Erythroblast (primary cell): ENCODE measurements around the gene ERO1B.

Experiments
- GATA1 ChIP-seq: IDR thresholded peaks from 2 replicates; pipeline ENCODE4 v1.6.1; 2011; ENCODE audit warnings: low read depth, mild to moderate bottlenecking, control low read depth, low read length, moderate library complexity
- POLR2A ChIP-seq: IDR thresholded peaks from 2 replicates; pipeline ENCODE4 v1.6.1; 2011; ENCODE audit warnings: mild to moderate bottlenecking, low read length

DNA sequence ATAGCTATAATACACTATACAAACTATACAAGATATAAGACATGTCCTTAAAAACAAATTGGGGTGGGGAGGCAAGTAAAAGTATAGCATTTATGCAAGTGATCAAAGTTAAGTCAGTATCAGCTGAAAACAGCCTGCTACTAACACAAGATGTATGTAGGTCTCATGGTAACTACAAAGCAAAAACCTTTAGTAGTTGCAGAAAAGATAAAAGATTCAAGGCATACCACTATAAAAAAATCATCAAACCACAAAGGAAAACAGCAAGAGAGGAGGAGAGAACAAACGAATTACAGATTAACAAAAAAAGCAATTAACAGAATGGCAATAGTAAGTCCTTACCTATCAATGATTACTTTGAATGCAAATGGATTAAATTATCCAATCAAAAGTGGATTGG is 22.7 kb downstream of the ERO1B start:
- no peak for TF ChIP-seq POLR2A
- TF ChIP-seq GATA1 = no peak
